Stimulated activated CD4-positive, alpha-beta T cell treated with anti-CD3 and anti-CD28 coated beads, Interleukin-15, amount 100 ng/mL, for 1 hour (primary cell): ENCODE measurements around the gene PRSS57.
A peak's percentile ranks its signal among the peaks of the same experiment; 100 is the strongest.

Experiments
- DNase-seq, 2 donors: peaks; one replicate each; pipeline ENCODE4 v3.0.0-alpha.2; 2020; ENCODE audit warnings: low read depth in 1 of 2, low spot score in 1 of 2

The PRSS57 gene

GRCh38 chr19:639253-640160 lies 55.7 kb downstream of the PRSS57 start, which contains the start of gene FGF22:
Gene FGF22, plus strand, starts transcription at chr19:639879. Its CDS starts 47 bp downstream, at chr19:639926.
- peak; percentile 96 for DNase-seq

GRCh38 chr19:638906-639252 lies 56.4 kb downstream of the PRSS57 start:
- DNase-seq, result no peak
